Ovary (tissue), 9 donors: ENCODE results near the gene ARHGEF7. TPM values are rescaled to one million over a fixed set of nuclear protein-coding genes. Genes with fewer than 3 reads are reported as not detected.
"Not testable (repeated sequence)": the region's sequence is repeated elsewhere in the genome, so short reads cannot be mapped to it uniquely, and the experiment has no call there.

ENCODE experiments used
- DNase-seq, 5 donors: peaks; one replicate each; pipeline ENCODE4 v3.0.0-alpha.2; 2019 to 2020
- H3K27ac ChIP-seq, 2 donors: fragments of 200-600 bp; one replicate each; pipeline versions ENCODE4 v1.5.1 to v1.8.0; 2019 to 2022
- H3K27me3 ChIP-seq: fragments of 200-600 bp; one replicate; pipeline ENCODE4 v1.8.0; 2022
- H3K36me3 ChIP-seq: fragments of 200-600 bp; sonication (generic); one replicate; pipeline ENCODE4 v1.5.1; 2019
- H3K4me1 ChIP-seq: one replicate; pipeline ENCODE4 v1.8.1; 2013; ENCODE audit warnings: mild to moderate bottlenecking, moderate library complexity; ENCODE audit not compliant: insufficient read depth
- H3K4me3 ChIP-seq: fragments of 200-600 bp; sonication (generic); one replicate; pipeline ENCODE4 v1.5.1; 2017
- H3K9me3 ChIP-seq, 2 donors: fragments of 200-600 bp in 1 of 2; sonication (generic) in 1 of 2; one replicate each; pipeline versions ENCODE4 v1.5.1 to v1.8.1; 2013 to 2019; ENCODE audit warnings: mild to moderate bottlenecking in 1 of 2, moderate library complexity in 1 of 2
- EP300 ChIP-seq: sonication (generic); formaldehyde crosslinking; IDR thresholded peaks from one replicate; pipeline ENCODE4 v1.6.1; 2017; ENCODE audit warnings: antibody characterized with exemption
- POLR2A ChIP-seq: fragments of 450-650 bp; IDR thresholded peaks from one replicate; pipeline ENCODE4 v1.6.1; 2017; ENCODE audit warnings: antibody characterized with exemption, mild to moderate bottlenecking, moderate library complexity
- WGBS, 3 donors: extraction: QIAGEN DNeasy Blood & Tissue Kit in 1 of 3; methylation state at CpG; one replicate each; pipeline versions ENCODE4 v1.1.5 to v1.1.7; 2013 to 2017; 5-methylcytosine and 5-hydroxymethylcytosine counted together
- intact Hi-C, 4 donors: fragments of 100-400 bp; cut with DNase I; formaldehyde crosslinking; loops; one replicate each; pipeline versions ENCODE4 v1.11.0 to v1.15.1; 2022 to 2023
- polyA plus RNA-seq, 2 donors: library from polyadenylated mRNA; stranded (reverse); fragments of 200-250 nt in 1 of 2; fragments of 350-450 nt in 1 of 2; fragmentation: Illumina TruSeq in 1 of 2; extraction: RNeasy Lipid Tissue Mini Kit (QIAGEN cat#74804) in 1 of 2; gene quantifications; one replicate each; pipeline ENCODE4 v1.2.3, GENCODE V29; 2013 to 2014
- total RNA-seq, 7 donors: library from RNA; depleted of rRNA in 2 of 7; stranded (reverse); fragments of >200 nt in 2 of 7; fragmentation: NEBNext Ultra II Directional in 3 of 7; extraction: Animal tissue kit (Norgen Biotek cat#: 25700) in 3 of 7; gene quantifications; one replicate each; pipeline versions ENCODE4 v1.1.0 to v1.2.4, GENCODE V29; 2016 to 2023
- TF ChIP-seq, protein P1 (sequence below), 3 donors: fragments of 450-650 bp in 2 of 3; fragments of 200-600 bp in 1 of 3; IDR thresholded peaks; one replicate each; pipeline versions ENCODE4 v1.5.1 to v1.8.0; 2016 to 2022; ENCODE audit warnings: antibody characterized with exemption in 3 of 3, mild to moderate bottlenecking in 1 of 3
- donor health status: DM: no; HTN: no; CAD: no; lungs with moderate emphysema.
- donor health status: DM: no; HTN: no; CAD: no.
- donor health status: Bipolar disorder and iron deficiency.
- donor health status: DM: yes; HTN: yes; CAD: no.
- donor health status: DM: no; HTN: no; CAD: no.
- donor health status: DM: yes; HTN: yes; CAD: no.

ARHGEF7 gene
- total and polyA plus RNA-seq, 9 donors, result 27.6 to 58.5 (median 52.2) TPM

DNA sequence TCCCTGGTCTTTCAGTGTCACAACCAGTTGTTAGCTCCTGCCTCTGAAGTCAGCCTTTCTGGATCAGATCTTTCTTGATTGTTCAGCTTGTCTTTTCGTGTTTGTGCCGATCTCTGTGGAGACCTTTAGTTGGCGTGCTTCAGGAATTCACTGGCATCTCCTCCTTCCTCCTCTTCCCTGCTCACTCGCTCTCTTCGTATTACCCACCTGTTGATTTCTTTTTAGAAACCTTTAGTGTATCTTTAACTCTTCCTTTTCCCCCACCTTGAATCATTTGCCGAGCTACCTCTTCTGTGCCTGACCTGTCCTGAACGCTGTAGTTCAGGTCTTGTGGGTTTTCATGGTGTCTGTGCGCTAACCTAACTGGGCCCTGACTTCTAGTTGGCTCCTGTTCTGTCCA, 141.3 kb downstream of the ARHGEF7 start:
- Histone ChIP-seq H3K9me3 (no peaks in the 10 kb centered on the region), H3K36me3 (no peaks in the 10 kb centered on the region), H3K4me1 (no peaks in the 10 kb centered on the region), H3K27ac (no peak overlapping the region), H3K27me3 (no peaks in the 10 kb centered on the region), H3K4me3 (no peak overlapping the region)
- 96 to 98% (median 98%) methylated on average over 8 of the region's 8 CpGs for WGBS, 3 donors
- intact Hi-C loops, result no loop called here
- TF ChIP-seq, protein P1, sequence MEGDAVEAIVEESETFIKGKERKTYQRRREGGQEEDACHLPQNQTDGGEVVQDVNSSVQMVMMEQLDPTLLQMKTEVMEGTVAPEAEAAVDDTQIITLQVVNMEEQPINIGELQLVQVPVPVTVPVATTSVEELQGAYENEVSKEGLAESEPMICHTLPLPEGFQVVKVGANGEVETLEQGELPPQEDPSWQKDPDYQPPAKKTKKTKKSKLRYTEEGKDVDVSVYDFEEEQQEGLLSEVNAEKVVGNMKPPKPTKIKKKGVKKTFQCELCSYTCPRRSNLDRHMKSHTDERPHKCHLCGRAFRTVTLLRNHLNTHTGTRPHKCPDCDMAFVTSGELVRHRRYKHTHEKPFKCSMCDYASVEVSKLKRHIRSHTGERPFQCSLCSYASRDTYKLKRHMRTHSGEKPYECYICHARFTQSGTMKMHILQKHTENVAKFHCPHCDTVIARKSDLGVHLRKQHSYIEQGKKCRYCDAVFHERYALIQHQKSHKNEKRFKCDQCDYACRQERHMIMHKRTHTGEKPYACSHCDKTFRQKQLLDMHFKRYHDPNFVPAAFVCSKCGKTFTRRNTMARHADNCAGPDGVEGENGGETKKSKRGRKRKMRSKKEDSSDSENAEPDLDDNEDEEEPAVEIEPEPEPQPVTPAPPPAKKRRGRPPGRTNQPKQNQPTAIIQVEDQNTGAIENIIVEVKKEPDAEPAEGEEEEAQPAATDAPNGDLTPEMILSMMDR (IDR thresholded peaks at IDR 0.05), result no peak
- TF ChIP-seq POLR2A (no peak), EP300 (no peak)
- no peak for DNase-seq

DNA sequence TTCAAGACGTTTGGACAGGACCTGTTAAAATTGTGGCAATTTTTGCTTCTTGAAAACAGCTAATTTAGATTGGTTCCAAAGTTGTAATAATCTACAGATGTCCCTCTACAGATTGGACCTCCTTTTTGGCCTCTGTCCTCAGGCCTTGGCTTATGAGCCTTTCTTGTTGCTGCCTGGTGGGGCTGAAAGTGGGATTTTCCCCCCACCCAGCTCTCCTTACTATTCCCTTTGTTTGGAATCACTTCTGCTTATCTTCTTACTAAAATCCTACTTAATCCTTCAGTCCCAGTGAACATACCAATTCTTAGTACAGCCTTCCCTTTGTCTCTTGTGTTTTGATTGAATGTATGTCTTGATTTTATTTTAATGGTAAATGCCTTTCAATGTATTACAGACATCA, 141.8 kb downstream of the ARHGEF7 start:
- Histone ChIP-seq H3K4me1 (no peaks in the 10 kb centered on the region), H3K27me3 (no peaks in the 10 kb centered on the region), H3K36me3 (no peaks in the 10 kb centered on the region), H3K9me3 (no peaks in the 10 kb centered on the region), H3K4me3 (no peak overlapping the region), H3K27ac (no peak overlapping the region)
- TF ChIP-seq, protein P1 (IDR thresholded peaks at IDR 0.05), result no peak
- TF ChIP-seq POLR2A (no peak), EP300 (no peak)
- intact Hi-C loops, result no loop called here
- no peak for DNase-seq
- WGBS, 3 donors, result 71 to 74% (median 72%) methylated on average over 1 of the region's 1 CpG

DNA sequence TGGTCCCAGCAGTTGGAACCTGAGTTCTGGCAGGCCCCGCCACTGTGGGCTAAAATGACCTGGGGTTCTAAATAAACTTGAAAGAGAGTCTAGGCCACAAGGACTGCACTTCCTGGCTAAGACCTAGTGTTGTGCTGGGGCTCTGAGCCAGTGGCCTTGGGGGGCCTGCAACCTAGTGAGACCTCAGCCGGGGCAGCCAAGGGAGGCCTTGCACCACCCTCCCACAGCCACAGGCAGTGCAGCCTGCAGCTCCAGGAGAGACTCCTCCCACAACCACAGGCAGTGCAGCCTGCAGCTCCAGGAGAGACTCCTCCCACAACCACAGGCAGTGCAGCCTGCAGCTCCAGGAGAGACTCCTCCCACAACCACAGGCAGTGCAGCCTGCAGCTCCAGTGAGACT, 142.8 kb downstream of the ARHGEF7 start:
- intact Hi-C loops, H3K4me3 ChIP-seq, DNase-seq, H3K27ac ChIP-seq, H3K9me3 ChIP-seq, H3K27me3 ChIP-seq, H3K36me3 ChIP-seq, H3K4me1 ChIP-seq: not testable (repeated sequence)
- 94 to 100% (median 100%) methylated on average over 1 to 2 of the region's 2 CpGs for WGBS, 3 donors

DNA sequence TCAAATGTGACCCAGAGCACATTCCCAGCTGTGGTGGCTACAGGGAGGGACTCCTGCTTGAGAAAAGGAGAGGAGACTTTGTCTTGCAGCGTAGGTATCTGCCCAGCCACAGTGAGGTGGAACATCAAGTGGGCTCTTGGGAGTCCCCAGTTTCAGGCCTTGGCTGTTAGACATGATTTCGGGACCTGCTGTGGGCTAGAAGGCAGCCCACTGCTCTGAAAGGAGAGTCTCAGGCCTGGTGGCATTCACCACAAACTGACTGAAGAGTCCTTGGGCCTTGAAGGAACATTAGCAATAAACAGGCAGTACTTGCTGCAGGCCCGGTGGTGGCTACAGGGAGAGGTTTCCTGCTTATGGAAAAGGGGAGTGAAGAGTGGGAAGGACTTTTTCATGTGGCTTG, 143.5 kb downstream of the ARHGEF7 start:
- no peaks in the 10 kb centered on the region for H3K4me1 ChIP-seq
- intact Hi-C loops, result no loop called here
- no peak overlapping the region for H3K4me3 ChIP-seq
- no peak for DNase-seq
- no peaks in the 10 kb centered on the region for H3K27me3 ChIP-seq
- H3K36me3 ChIP-seq, result no peaks in the 10 kb centered on the region
- TF ChIP-seq POLR2A (no peak), EP300 (no peak)
- TF ChIP-seq, protein P1 (IDR thresholded peaks at IDR 0.05), result no peak
- no peak overlapping the region for H3K27ac ChIP-seq
- no peaks in the 10 kb centered on the region for H3K9me3 ChIP-seq
- WGBS, 3 donors, result 98 to 100% (median 99%) methylated on average over 3 of the region's 3 CpGs

DNA sequence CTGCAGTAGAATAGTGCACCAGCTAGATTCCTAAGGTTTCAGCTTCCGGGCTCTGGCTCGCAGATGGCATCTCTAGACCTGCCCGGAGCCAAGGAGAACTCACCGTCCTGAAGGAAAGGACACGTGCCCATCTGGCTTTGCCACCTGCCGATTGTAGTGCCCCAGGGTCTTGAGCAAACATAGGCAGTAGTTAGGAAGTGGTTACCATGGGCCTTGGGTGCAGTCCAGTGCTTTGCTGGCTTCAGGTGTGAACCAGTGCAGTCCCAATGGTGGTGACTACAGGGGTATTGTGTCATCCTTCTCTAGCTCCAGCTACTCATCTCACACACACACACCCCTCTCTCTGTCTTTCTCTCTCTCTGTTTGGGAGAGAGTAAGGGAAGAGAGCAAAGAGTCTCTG, 143.9 kb downstream of the ARHGEF7 start:
- Histone ChIP-seq H3K4me1 (no peaks in the 10 kb centered on the region), H3K9me3 (no peaks in the 10 kb centered on the region), H3K27ac (no peak overlapping the region), H3K36me3 (no peaks in the 10 kb centered on the region), H3K27me3 (no peaks in the 10 kb centered on the region), H3K4me3 (no peak overlapping the region)
- TF ChIP-seq EP300 (no peak), POLR2A (no peak)
- TF ChIP-seq, protein P1 (IDR thresholded peaks at IDR 0.05), result no peak
- 97 to 98% (median 97%) methylated on average over 6 of the region's 6 CpGs for WGBS, 3 donors
- intact Hi-C loops, result no loop called here
- DNase-seq, result no peak
